Measurements from ENCODE around the gene CTAGE8.
"Not testable (repeated sequence)": the region's sequence is repeated elsewhere in the genome, so short reads cannot be mapped to it uniquely, and the experiment has no call there.

Gene CTAGE8, protein sequence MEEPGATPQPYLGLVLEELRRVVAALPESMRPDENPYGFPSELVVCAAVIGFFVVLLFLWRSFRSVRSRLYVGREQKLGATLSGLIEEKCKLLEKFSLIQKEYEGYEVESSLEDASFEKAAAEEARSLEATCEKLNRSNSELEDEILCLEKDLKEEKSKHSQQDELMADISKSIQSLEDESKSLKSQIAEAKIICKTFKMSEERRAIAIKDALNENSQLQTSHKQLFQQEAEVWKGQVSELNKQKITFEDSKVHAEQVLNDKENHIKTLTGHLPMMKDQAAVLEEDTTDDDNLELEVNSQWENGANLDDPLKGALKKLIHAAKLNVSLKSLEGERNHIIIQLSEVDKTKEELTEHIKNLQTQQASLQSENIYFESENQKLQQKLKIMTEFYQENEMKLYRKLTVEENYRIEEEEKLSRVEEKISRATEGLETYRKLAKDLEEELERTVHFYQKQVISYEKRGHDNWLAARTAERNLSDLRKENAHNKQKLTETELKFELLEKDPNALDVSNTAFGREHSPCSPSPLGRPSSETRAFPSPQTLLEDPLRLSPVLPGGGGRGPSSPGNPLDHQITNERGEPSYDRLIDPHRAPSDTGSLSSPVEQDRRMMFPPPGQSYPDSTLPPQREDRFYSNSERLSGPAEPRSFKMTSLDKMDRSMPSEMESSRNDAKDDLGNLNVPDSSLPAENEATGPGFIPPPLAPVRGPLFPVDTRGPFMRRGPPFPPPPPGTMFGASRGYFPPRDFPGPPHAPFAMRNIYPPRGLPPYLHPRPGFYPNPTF

DNA sequence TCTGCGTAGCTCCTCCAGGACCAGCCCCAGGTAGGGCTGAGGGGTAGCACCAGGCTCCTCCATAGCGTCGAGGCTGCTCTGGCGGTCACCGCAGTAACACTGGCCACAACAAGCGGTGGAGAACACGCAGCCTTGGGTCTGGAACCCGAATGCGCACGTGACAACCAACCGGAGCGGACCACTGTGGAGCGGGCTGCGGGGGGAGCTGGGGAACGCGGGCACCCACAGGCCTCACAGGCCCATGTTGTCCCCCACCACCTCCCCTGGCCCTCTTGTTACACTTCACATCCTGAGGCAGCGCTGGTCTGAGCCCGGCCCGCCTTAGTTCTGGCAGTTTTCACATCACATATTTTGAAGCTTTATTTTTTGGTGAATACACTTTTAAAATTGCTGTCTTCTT, at the start of gene CTAGE8:
CTAGE8 (minus strand) TSS at position 101 of the 400 bp plus-strand sequence; CDS start at position 63, 38 bp downstream.
- not testable (repeated sequence) for DNase-seq (ENCODE audit: low spot score)

DNA sequence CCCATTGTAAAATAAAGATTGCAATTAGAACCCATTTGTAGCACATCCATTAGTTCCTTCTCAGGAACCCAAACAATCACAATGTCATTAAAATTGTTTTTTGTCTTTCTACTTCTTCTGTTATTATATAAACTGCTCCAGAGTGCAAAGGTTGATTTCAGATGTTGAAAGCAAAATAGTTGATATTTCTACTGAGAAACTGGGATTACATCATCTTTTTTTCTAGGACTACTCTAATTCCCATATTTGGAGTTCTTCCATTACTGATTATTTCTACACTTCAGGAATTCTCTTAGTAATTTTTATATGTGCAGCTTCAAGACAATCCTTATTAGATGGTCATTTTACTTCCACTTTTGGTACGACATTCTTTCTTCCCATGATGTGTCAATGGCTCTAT, 48.4 kb upstream of the CTAGE8 start:
- not testable (repeated sequence) for DNase-seq (ENCODE audit: low spot score)

DNA sequence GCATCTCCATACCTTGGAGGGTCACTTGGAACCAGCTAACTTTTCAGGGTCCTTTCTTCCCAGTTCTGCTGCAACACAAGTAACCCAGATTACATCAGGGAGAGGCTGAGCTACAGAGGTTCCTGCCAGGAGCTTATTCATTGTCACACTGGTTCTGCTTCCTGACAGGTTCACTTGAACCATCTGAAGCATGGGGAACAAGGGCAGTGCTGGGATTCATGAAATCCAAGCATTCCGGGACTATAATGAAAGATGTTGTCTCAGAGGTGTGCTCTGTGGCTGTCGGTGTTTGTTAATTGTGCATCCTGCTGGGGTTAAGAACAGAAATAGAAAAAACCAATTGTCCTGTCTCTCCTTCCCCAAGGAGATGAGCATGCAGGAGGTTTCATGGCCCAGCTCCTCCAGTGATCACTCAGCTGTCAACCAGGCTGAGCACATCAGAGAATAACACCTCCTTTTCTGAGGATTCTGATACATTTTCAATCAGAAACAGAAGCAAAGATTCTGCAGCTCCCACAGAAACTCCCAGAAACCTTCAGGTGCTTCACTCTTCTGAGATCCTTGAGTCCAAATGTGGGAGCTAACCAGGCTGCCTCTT, 42.9 kb upstream of the CTAGE8 start, which contains the start of gene OR2A1:
OR2A1 (plus strand) TSS at position 548 of the 598 bp plus-strand sequence. CDS start 5,706 bp downstream, outside the sequence.
- DNase-seq (ENCODE audit: low spot score), result not testable (repeated sequence)

- not testable (repeated sequence) for DNase-seq (ENCODE audit: low spot score)
These were observed 42.1 kb upstream of the CTAGE8 start for GRCh38 chr7:144311218-144311617.

GRCh38 chr7:144309702-144310101, 40.6 kb upstream of the CTAGE8 start:
- not testable (repeated sequence) for DNase-seq (ENCODE audit: low spot score)

- not testable (repeated sequence) for DNase-seq (ENCODE audit: low spot score)
These were observed 36.1 kb upstream of the CTAGE8 start for GRCh38 chr7:144305156-144305555.

GRCh38 chr7:144303607-144304006, 34.5 kb upstream of the CTAGE8 start:
- DNase-seq (ENCODE audit: low spot score), result not testable (repeated sequence)

DNA sequence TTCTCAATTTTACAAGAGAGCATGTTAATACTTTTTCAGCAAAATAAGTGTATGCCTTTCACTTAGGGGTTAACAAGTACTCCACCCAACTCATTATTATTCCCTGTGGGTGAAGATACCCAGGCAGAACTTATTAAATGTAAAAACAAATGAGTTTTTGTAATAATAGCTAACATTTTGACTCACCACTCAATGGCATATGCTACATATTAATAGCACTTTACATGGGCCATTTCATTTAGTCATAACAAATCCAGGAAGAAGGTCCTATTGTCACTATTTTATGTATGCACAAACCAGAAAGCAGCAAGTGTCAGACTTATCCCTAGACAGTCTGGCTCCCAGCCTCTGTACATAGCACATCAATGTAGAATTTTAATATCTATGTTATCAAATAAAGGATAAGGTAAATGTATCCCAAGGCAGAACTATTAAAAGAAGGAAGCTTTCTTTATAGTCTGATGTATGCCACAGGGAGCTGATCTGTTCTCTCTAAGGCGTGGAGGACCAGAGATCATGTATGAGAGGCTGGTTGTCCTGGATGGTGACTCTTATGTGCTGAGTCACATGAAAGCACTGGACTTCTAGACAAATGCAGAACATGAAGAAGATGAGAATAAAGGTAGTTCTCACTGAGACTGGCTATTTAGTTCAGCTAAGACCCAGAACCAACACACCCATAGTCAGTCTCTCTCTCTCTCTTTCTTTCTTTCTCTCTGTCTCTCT, 33.7 kb upstream of the CTAGE8 start:
- not testable (repeated sequence) for DNase-seq (ENCODE audit: low spot score)

DNA sequence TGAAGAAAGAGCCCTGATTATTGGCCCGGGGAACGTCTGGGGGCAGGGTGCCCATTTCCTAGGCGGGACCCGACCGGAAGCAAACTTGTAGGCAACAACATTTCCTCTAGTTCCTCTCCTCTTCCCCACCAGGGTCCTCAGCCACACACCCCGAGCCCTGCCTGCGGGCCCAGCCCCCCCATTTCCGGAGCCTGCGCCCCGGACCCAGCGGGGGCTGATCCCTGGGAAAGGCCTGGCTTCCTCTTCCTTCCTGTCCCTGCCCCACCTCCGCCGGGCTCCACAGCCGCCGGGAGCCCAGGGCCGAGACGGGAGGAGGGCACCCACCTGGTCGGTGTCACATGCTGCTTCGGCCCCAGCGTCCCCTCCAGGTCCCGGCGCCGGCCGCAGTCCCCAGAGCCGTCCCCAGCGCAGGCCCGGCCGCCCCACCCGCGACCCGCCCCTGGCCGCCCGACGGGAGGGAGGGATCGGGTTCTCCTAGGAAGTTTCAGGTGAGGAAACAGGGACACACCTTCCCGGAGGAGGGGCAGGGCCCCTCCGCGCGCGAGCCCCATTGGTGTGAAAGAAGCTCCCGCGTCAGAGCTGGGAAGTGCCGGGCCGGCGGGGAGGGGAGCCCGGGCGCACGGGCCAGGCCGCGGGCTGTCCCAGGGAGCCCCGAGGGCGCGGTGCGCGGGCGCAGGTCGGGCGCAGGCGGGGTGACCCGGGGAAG, 24.9 kb upstream of the CTAGE8 start:
- DNase-seq (ENCODE audit: low spot score), result not testable (repeated sequence)

DNA sequence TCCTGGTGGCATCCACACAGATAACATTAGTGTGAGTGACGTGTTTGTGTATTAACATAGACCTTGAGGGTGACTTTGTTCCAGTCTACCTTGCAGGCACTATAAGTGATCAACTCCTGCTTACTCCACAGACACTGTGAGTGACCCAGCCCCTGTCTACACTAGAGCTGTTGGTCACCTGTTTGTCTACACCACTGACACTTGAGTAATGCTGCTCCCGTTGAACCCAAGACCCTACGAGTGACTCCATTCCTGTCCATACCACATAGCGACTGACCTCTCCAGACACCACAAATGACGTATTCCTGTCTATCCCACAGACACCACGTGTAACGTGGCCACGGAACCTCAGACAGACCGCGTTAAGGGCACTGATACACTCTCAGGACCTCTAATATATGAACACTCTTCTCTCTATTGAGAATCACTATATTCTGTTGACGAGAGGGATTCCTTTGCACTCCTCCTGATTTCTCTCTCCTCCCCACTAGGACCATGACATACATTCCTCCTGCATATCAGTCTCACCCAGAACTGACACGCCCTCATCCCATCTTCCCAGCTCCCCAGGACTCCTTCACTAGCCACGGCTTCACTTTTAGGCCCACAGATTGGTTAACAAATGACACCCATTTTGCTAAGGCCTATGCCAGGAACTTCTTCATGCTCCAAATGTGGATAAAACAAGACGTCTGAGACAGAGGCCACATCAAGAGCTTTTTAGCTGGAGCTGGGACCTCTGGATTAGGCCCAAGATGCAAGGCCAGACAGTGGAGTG, 23.5 kb upstream of the CTAGE8 start:
- not testable (repeated sequence) for DNase-seq (ENCODE audit: low spot score)

GRCh38 chr7:144291607-144292006, 22.5 kb upstream of the CTAGE8 start:
- not testable (repeated sequence) for DNase-seq (ENCODE audit: low spot score)

GRCh38 chr7:144287171-144287784, 18.2 kb upstream of the CTAGE8 start:
- DNase-seq (ENCODE audit: low spot score), result not testable (repeated sequence)

GRCh38 chr7:144283716-144284115, 14.6 kb upstream of the CTAGE8 start:
- DNase-seq (ENCODE audit: low spot score), result not testable (repeated sequence)

DNA sequence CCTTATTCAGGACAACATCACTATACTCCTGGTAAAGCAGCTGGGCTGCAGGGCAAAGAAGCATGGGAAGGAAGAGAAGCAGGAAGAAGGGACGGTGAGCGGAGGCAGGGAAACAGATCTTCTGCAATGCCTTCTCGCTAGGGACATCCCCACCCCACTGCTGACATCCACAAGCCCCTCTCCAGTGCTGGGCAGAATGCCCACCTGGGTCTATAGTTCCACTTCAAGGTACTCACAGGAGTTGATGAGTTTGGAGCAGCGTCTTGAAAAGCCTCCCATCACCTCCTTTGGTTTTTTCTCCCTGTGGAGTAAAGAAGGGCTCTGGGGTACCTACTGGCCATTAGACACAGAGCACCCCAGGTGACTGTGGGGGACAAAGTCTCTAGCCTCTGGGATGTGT, 13.4 kb upstream of the CTAGE8 start:
- not testable (repeated sequence) for DNase-seq (ENCODE audit: low spot score)

DNA sequence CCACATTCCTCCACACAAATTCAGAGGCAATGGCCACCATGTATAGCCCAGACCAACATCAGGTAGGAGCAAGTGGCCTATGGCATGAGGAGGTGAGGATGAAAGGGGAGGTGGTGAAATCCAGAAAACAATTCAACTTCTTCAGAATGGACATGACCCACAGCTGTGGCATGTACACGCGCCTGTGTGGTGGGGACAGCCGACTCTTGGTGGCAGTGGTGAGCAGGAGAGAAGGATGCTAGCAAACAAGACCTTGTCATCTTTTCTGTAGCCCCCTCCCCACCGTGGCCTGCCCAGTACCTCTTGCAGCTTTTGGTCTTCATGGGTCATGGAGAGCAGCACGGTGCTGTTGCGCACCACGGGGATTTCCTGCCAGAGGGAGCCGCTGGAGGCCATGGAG, 12.9 kb upstream of the CTAGE8 start:
- not testable (repeated sequence) for DNase-seq (ENCODE audit: low spot score)

DNA sequence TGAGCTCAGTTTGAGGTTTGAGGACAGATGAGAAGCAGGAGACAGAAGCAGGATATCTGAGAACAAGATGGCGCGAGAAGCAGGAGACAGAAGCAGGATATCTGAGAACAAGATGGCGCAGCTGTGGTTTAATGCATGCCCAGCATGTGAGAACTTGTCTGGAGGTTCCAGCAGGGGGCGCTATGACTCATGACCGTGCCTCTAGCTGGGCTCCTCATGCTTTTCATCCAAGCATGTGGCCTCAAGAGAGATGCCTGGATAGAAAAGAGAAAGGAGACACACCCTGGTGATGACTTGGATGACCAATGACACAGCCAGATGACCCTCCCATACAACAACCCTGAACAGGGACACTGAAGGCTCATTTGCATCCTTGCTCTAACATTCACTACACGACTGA, 10.9 kb upstream of the CTAGE8 start:
- not testable (repeated sequence) for DNase-seq (ENCODE audit: low spot score)

- DNase-seq (ENCODE audit: low spot score), result not testable (repeated sequence)
These were observed 6.2 kb upstream of the CTAGE8 start for GRCh38 chr7:144275281-144275680.

- peak; percentile 0 for DNase-seq (ENCODE audit: low spot score)
These were observed 4.4 kb downstream of the CTAGE8 start, which contains the start of gene OR2A7 for GRCh38 chr7:144264692-144265091. OR2A7 (minus strand) TSS chr7:144264792; CDS start chr7:144259628, 5,164 bp downstream.

GRCh38 chr7:144262128-144262527, 7.0 kb downstream of the CTAGE8 start:
- DNase-seq (ENCODE audit: low spot score), result not testable (repeated sequence)

- not testable (repeated sequence) for DNase-seq (ENCODE audit: low spot score)
These were observed 10.0 kb downstream of the CTAGE8 start for GRCh38 chr7:144259067-144259466.
